Gastrocnemius medialis (tissue), 4 donors: Measurements from ENCODE around the gene TWF2. TPM values are rescaled to one million over a fixed set of nuclear protein-coding genes. Genes with fewer than 3 reads are reported as not detected.

ENCODE experiments used
- ATAC-seq, 2 donors: fragments of 150-250 bp; one replicate each; pipeline ENCODE4 v1.9.1; 2016
- DNase-seq, 2 donors: peaks; one replicate each; pipeline ENCODE4 v3.0.0-alpha.2; 2019
- H3K27ac ChIP-seq, 4 donors: fragments of 200-600 bp; sonication (generic); 1 replicate in 1 of 4; 2 replicates in 3 of 4; pipeline ENCODE4 v1.5.1; 2016 to 2018; ENCODE audit warnings: mild to moderate bottlenecking in 2 of 4, moderate library complexity in 1 of 4
- H3K27me3 ChIP-seq, 3 donors: fragments of 200-600 bp; sonication (generic) in 2 of 3; 1 replicate in 1 of 3; 2 replicates in 2 of 3; pipeline versions ENCODE4 v1.5.1 to v1.6.0; 2016 to 2019; ENCODE audit warnings: mild to moderate bottlenecking in 1 of 3, moderate library complexity in 1 of 3
- H3K36me3 ChIP-seq, 2 donors: fragments of 200-600 bp; sonication (generic) in 1 of 2; one replicate each; pipeline ENCODE4 v1.5.1; 2017 to 2018
- H3K4me1 ChIP-seq, 2 donors: fragments of 200-600 bp; sonication (generic) in 1 of 2; one replicate each; pipeline ENCODE4 v1.5.1; 2016 to 2017; ENCODE audit warnings: mild to moderate bottlenecking in 2 of 2
- H3K4me3 ChIP-seq, 4 donors: fragments of 200-600 bp; sonication (generic) in 3 of 4; 1 replicate in 1 of 4; 2 replicates in 3 of 4; pipeline ENCODE4 v1.5.1; 2016 to 2019; ENCODE audit warnings: mild to moderate bottlenecking in 2 of 4
- H3K9me3 ChIP-seq, 3 donors: fragments of 200-600 bp; sonication (generic) in 2 of 3; 1 replicate in 1 of 3; 2 replicates in 2 of 3; pipeline ENCODE4 v1.5.1; 2016 to 2019
- CTCF ChIP-seq, 5 experiments: fragments of 450-650 bp in 3 of 5; fragments of 200-600 bp in 2 of 5; sonication (generic) in 2 of 5; IDR thresholded peaks in 4 of 5; conservative IDR thresholded peaks in 1 of 5; 1 replicate in 4 of 5; 2 replicates in 1 of 5; pipeline ENCODE4 v1.5.1; 2016 to 2019; ENCODE audit warnings: antibody characterized with exemption in 5 of 5, mild to moderate bottlenecking in 3 of 5, moderate library complexity in 3 of 5
- POLR2A ChIP-seq, 2 donors: fragments of 450-650 bp; IDR thresholded peaks; one replicate each; pipeline ENCODE4 v1.6.1; 2017; ENCODE audit warnings: antibody characterized with exemption in 2 of 2, mild to moderate bottlenecking in 2 of 2, moderate library complexity in 2 of 2
- in situ Hi-C, 4 donors: fragments of 200-750 bp; cut with MboI; loops; one replicate each; pipeline versions ENCODE4 v1.15.0 to v1.8.0; 2017; ENCODE audit warnings: low sequenced_read_pairs in 4 of 4
- intact Hi-C: fragments of 100-400 bp; cut with DNase I; formaldehyde crosslinking; loops from one replicate; pipeline ENCODE4 v1.15.1; 2023; ENCODE audit warnings: low total_unique reads
- total RNA-seq, 4 donors: library from RNA; depleted of rRNA; stranded (reverse); fragments of >200 nt; gene quantifications; one replicate each; pipeline versions ENCODE4 v1.1.0 to v1.2.3, GENCODE V29; 2016

TWF2 gene
- total RNA-seq, 4 donors from 2014 or later: 99.2 to 222 (median 168) TPM

GRCh38 chr3:52242039-52242438, 3.1 kb upstream of the TWF2 start:
- Histone ChIP-seq H3K9me3 (no peaks in the 10 kb centered on the region), H3K4me3 (no peak overlapping the region), H3K27me3 (peaks cover 0 to 5% (median 0%) of the 10 kb centered on the region in 3 donors), H3K4me1 (peaks cover 31 to 44% of the 10 kb centered on the region in 2 donors), H3K36me3 (no peaks in the 10 kb centered on the region), H3K27ac (no peak overlapping the region)
- intact Hi-C loops: no loop called here
- no peak for DNase-seq
- ATAC-seq: no peak
- TF ChIP-seq POLR2A (IDR thresholded peaks at IDR 0.05): no peak
- TF ChIP-seq CTCF (IDR thresholded peaks at IDR 0.05 in 4 of 5, conservative IDR thresholded peaks at IDR 0.05 in 1 of 5): no peak
- in situ Hi-C loops: no loop called here

GRCh38 chr3:52240886-52241370, 2.0 kb upstream of the TWF2 start:
- intact Hi-C loops: no loop called here
- Histone ChIP-seq H3K4me3 (no peak overlapping the region), H3K27ac (peak overlapping the region; percentile 99 to 100 (median 100)), H3K36me3 (no peaks in the 10 kb centered on the region), H3K27me3 (peaks cover 0 to 5% (median 0%) of the 10 kb centered on the region in 3 donors), H3K9me3 (no peaks in the 10 kb centered on the region), H3K4me1 (peaks cover 42 to 44% of the 10 kb centered on the region in 2 donors)
- in situ Hi-C loops: no loop called here
- TF ChIP-seq POLR2A (IDR thresholded peaks at IDR 0.05) (no peak), CTCF (IDR thresholded peaks at IDR 0.05 in 4 of 5, conservative IDR thresholded peaks at IDR 0.05 in 1 of 5) (no peak)
- ATAC-seq (no peak), DNase-seq (no peak)

GRCh38 chr3:52240059-52240885, 1.3 kb upstream of the TWF2 start:
- intact Hi-C loops (no loop called here), in situ Hi-C loops (no loop called here)
- Histone ChIP-seq H3K27ac (peak overlapping the region; percentile 99 to 100 (median 100)), H3K4me1 (peaks cover 49% of the 10 kb centered on the region in 2 donors), H3K4me3 (peak overlapping the region in 1 of 4 donors; percentile 89), H3K9me3 (no peaks in the 10 kb centered on the region), H3K27me3 (peaks cover 0 to 5% (median 0%) of the 10 kb centered on the region in 3 donors), H3K36me3 (no peaks in the 10 kb centered on the region)
- peak; percentile 13 to 34 for ATAC-seq
- TF ChIP-seq CTCF (IDR thresholded peaks at IDR 0.05 in 4 of 5, conservative IDR thresholded peaks at IDR 0.05 in 1 of 5): no peak
- TF ChIP-seq POLR2A (IDR thresholded peaks at IDR 0.05): peak in 1 of 2 donors; percentile 24
- peak; percentile 67 to 81 for DNase-seq

- Histone ChIP-seq H3K4me1 (peaks cover 54 to 55% of the 10 kb centered on the region in 2 donors), H3K27ac (peak overlapping the region; percentile 99 to 100 (median 100)), H3K27me3 (no peaks in the 10 kb centered on the region), H3K9me3 (no peaks in the 10 kb centered on the region), H3K4me3 (peak overlapping the region; percentile 72 to 95 (median 90)), H3K36me3 (no peaks in the 10 kb centered on the region)
- TF ChIP-seq CTCF (IDR thresholded peaks at IDR 0.05 in 4 of 5, conservative IDR thresholded peaks at IDR 0.05 in 1 of 5) (no peak), POLR2A (IDR thresholded peaks at IDR 0.05) (no peak)
- intact Hi-C loops (loop anchor here (5.0 to 10.0 kb wide), 2 partner anchors 214 to 607 kb away; partner anchors contain the start of gene TNNC1), in situ Hi-C loops (loop anchor here in 1 of 4 donors (10.0 kb wide), 1 partner anchor 107 kb away; no protein-coding TSS in a partner anchor)
- DNase-seq (no peak), ATAC-seq (no peak)
Measured at GRCh38 chr3:52238193-52238760, 681 bp downstream of the TWF2 start.
